HepG2 (cell line): Measurements from ENCODE around the gene COG5. TPM values are rescaled to one million over a fixed set of nuclear protein-coding genes. Genes with fewer than 3 reads are reported as not detected.

ENCODE experiments used
- CAMTA2 ChIP-seq: sonication (generic); formaldehyde crosslinking; IDR thresholded peaks from 2 replicates; pipeline ENCODE4 v1.4.0; 2020; ENCODE audit warnings: mild to moderate bottlenecking, missing genetic modification reagents, borderline replicate concordance
- KLF6 ChIP-seq: IDR thresholded peaks from 2 replicates; pipeline ENCODE4 v1.8.0; 2016; ENCODE audit warnings: missing biosample characterization, missing genetic modification reagents
- NFIC ChIP-seq: IDR thresholded peaks from 2 replicates; pipeline ENCODE4 v1.6.1; 2012; ENCODE audit warnings: mild to moderate bottlenecking, low read length, inconsistent platforms
- NFRKB ChIP-seq: fragments of 450-650 bp; IDR thresholded peaks from 2 replicates; pipeline ENCODE4 v1.6.1; 2017
- PRPF4 ChIP-seq: fragments of 200-400 bp; formaldehyde crosslinking; IDR thresholded peaks from 2 replicates; pipeline ENCODE4 v1.6.1; 2016; ENCODE audit warnings: low read length, low read depth; ENCODE audit not compliant: poor library complexity, severe bottlenecking
- STAT5B ChIP-seq: sonication (generic); formaldehyde crosslinking; IDR thresholded peaks from 2 replicates; pipeline ENCODE4 v1.4.0; 2020; ENCODE audit warnings: missing genetic modification reagents
- XBP1 ChIP-seq: sonication (generic); formaldehyde crosslinking; IDR thresholded peaks from 2 replicates; pipeline ENCODE4 v1.5.0; 2020; ENCODE audit warnings: missing genetic modification reagents
- ZFYVE20 ChIP-seq: sonication (generic); formaldehyde crosslinking; IDR thresholded peaks from 2 replicates; pipeline ENCODE4 v1.8.0; 2023; ENCODE audit warnings: low read depth, mild to moderate bottlenecking, moderate library complexity, missing genetic modification reagents, borderline replicate concordance
- ZNF343 ChIP-seq: sonication (generic); formaldehyde crosslinking; IDR thresholded peaks from 2 replicates; pipeline ENCODE4 v1.4.0; 2020; ENCODE audit warnings: mild to moderate bottlenecking, missing genetic modification reagents
- ZNF44 ChIP-seq: sonication (generic); formaldehyde crosslinking; IDR thresholded peaks from 2 replicates; pipeline ENCODE4 v1.5.1; 2020; ENCODE audit warnings: mild to moderate bottlenecking, missing genetic modification reagents
- ZNF549 ChIP-seq: sonication (generic); formaldehyde crosslinking; IDR thresholded peaks from 2 replicates; pipeline ENCODE4 v1.5.0; 2020; ENCODE audit warnings: missing genetic modification reagents
- ZNF672 ChIP-seq: sonication (generic); formaldehyde crosslinking; IDR thresholded peaks from 2 replicates; pipeline ENCODE4 v1.8.1; 2022; ENCODE audit warnings: missing genetic modification reagents
- polyA plus RNA-seq, 8 experiments: library from polyadenylated mRNA; depleted of rRNA in 3 of 8; stranded (reverse) in 7 of 8; unstranded in 1 of 8; fragments of >200 nt; fragmentation: Illumina TruSeq in 4 of 8; extraction: Trizol in 4 of 8; gene quantifications; 2 replicates each; pipeline versions ENCODE4 v1.2.1 to v1.2.3, GENCODE V29; 2011 to 2016; ENCODE audit warnings: low read depth in 4 of 8, missing spikeins in 1 of 8, mixed read lengths in 1 of 8; ENCODE audit not compliant: insufficient read depth in 1 of 8
- total RNA-seq, 5 experiments: library from RNA; depleted of rRNA; stranded (reverse); fragments of >200 nt; fragmentation: Illumina TruSeq; extraction: Trizol; gene quantifications; 2 replicates each; pipeline ENCODE4 v1.2.3, GENCODE V29; 2016; ENCODE audit warnings: low read depth in 1 of 5
- TF ChIP-seq, protein P1 (sequence below): sonication (generic); formaldehyde crosslinking; IDR thresholded peaks from 2 replicates; pipeline ENCODE4 v1.4.0; 2020; ENCODE audit warnings: low read depth, missing genetic modification reagents
- TF ChIP-seq, protein P2 (sequence below): sonication (generic); formaldehyde crosslinking; IDR thresholded peaks from 2 replicates; pipeline ENCODE4 v1.5.0; 2020; ENCODE audit warnings: missing genetic modification reagents
- TF ChIP-seq, protein P3 (sequence below): sonication (generic); formaldehyde crosslinking; IDR thresholded peaks from 2 replicates; pipeline ENCODE4 v1.5.1; 2020; ENCODE audit warnings: mild to moderate bottlenecking, missing genetic modification reagents, moderate library complexity
- TF ChIP-seq, protein P4 (sequence below): sonication (generic); formaldehyde crosslinking; IDR thresholded peaks from 2 replicates; pipeline ENCODE4 v1.4.0; 2020; ENCODE audit warnings: missing genetic modification reagents, borderline replicate concordance

The COG5 gene
- total and polyA plus RNA-seq, 2 of the 13 experiments (the other 11 are each of a cell fraction or from before 2014, with no cell fraction given), result 20.4 to 31.3 TPM

DNA sequence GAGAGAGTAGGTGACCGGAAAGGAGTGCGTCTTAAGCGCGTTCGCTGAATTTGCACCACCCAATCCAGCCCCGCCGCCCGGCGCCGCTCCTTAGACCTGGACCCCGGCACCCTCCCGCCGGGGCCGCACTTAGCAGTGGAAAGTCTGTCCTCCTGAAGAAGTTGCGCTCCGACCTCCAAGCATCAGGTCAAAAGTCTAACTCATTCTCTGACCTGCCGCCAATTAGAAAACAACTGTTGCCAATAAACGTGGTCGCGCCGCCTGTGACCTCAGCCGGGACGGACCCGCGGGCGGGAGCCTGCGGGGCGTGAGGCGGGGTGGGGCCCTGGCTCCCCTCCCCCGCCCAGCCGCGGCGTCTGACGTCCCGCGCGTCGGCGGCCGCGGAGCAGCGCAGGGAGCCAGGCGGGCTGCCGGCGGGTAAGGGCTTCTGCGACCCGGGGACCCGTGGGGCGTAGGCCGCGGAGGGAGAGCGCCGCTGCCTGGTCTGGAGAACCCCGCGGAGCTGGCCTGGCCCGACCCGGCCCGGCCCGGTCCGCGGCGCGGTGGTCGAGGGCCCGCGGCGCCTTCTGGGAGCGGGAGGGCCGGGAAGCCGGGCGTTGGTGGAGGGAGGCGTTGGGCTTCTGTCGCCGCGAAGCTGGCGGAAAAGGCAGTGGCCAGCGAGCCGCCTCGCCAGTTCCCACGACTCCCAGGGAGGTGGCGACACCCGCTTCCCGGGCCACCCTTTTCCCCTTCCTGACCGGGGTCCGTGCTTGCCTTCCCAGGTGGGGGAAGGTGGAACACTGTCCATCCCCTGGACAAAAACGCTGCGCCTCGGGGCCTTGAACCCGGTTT is 16.4 kb upstream of the COG5 start, which contains the start of gene BCAP29 (continued):
- TF ChIP-seq, protein P1, sequence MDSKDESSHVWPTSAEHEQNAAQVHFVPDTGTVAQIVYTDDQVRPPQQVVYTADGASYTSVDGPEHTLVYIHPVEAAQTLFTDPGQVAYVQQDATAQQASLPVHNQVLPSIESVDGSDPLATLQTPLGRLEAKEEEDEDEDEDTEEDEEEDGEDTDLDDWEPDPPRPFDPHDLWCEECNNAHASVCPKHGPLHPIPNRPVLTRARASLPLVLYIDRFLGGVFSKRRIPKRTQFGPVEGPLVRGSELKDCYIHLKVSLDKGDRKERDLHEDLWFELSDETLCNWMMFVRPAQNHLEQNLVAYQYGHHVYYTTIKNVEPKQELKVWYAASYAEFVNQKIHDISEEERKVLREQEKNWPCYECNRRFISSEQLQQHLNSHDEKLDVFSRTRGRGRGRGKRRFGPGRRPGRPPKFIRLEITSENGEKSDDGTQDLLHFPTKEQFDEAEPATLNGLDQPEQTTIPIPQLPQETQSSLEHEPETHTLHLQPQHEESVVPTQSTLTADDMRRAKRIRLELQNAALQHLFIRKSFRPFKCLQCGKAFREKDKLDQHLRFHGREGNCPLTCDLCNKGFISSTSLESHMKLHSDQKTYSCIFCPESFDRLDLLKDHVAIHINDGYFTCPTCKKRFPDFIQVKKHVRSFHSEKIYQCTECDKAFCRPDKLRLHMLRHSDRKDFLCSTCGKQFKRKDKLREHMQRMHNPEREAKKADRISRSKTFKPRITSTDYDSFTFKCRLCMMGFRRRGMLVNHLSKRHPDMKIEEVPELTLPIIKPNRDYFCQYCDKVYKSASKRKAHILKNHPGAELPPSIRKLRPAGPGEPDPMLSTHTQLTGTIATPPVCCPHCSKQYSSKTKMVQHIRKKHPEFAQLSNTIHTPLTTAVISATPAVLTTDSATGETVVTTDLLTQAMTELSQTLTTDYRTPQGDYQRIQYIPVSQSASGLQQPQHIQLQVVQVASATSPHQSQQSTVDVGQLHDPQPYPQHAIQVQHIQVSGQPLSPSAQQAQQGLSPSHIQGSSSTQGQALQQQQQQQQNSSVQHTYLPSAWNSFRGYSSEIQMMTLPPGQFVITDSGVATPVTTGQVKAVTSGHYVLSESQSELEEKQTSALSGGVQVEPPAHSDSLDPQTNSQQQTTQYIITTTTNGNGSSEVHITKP (CRISPR knock-in tag), result no peak
- no peak for TF ChIP-seq ZNF44 (CRISPR knock-in tag)
- TF ChIP-seq KLF6 (CRISPR knock-in tag), result 0 out of 2 replicates have a peak, but pooled peaks have one; percentile 24
- no peak for TF ChIP-seq XBP1 (CRISPR knock-in tag)
- no peak for TF ChIP-seq STAT5B
- TF ChIP-seq ZNF672 (CRISPR knock-in tag), result no peak
- TF ChIP-seq, protein P2, sequence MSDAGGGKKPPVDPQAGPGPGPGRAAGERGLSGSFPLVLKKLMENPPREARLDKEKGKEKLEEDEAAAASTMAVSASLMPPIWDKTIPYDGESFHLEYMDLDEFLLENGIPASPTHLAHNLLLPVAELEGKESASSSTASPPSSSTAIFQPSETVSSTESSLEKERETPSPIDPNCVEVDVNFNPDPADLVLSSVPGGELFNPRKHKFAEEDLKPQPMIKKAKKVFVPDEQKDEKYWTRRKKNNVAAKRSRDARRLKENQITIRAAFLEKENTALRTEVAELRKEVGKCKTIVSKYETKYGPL (CRISPR knock-in tag), result no peak
- TF ChIP-seq PRPF4, result no peak
- TF ChIP-seq CAMTA2 (CRISPR knock-in tag), result no peak
- no peak for TF ChIP-seq ZNF343 (CRISPR knock-in tag)
- TF ChIP-seq, protein P3, sequence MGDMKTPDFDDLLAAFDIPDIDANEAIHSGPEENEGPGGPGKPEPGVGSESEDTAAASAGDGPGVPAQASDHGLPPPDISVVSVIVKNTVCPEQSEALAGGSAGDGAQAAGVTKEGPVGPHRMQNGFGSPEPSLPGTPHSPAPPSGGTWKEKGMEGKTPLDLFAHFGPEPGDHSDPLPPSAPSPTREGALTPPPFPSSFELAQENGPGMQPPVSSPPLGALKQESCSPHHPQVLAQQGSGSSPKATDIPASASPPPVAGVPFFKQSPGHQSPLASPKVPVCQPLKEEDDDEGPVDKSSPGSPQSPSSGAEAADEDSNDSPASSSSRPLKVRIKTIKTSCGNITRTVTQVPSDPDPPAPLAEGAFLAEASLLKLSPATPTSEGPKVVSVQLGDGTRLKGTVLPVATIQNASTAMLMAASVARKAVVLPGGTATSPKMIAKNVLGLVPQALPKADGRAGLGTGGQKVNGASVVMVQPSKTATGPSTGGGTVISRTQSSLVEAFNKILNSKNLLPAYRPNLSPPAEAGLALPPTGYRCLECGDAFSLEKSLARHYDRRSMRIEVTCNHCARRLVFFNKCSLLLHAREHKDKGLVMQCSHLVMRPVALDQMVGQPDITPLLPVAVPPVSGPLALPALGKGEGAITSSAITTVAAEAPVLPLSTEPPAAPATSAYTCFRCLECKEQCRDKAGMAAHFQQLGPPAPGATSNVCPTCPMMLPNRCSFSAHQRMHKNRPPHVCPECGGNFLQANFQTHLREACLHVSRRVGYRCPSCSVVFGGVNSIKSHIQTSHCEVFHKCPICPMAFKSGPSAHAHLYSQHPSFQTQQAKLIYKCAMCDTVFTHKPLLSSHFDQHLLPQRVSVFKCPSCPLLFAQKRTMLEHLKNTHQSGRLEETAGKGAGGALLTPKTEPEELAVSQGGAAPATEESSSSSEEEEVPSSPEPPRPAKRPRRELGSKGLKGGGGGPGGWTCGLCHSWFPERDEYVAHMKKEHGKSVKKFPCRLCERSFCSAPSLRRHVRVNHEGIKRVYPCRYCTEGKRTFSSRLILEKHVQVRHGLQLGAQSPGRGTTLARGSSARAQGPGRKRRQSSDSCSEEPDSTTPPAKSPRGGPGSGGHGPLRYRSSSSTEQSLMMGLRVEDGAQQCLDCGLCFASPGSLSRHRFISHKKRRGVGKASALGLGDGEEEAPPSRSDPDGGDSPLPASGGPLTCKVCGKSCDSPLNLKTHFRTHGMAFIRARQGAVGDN (CRISPR knock-in tag), result peak; percentile 83
- no peak for TF ChIP-seq ZNF549 (CRISPR knock-in tag)
- TF ChIP-seq, protein P4, sequence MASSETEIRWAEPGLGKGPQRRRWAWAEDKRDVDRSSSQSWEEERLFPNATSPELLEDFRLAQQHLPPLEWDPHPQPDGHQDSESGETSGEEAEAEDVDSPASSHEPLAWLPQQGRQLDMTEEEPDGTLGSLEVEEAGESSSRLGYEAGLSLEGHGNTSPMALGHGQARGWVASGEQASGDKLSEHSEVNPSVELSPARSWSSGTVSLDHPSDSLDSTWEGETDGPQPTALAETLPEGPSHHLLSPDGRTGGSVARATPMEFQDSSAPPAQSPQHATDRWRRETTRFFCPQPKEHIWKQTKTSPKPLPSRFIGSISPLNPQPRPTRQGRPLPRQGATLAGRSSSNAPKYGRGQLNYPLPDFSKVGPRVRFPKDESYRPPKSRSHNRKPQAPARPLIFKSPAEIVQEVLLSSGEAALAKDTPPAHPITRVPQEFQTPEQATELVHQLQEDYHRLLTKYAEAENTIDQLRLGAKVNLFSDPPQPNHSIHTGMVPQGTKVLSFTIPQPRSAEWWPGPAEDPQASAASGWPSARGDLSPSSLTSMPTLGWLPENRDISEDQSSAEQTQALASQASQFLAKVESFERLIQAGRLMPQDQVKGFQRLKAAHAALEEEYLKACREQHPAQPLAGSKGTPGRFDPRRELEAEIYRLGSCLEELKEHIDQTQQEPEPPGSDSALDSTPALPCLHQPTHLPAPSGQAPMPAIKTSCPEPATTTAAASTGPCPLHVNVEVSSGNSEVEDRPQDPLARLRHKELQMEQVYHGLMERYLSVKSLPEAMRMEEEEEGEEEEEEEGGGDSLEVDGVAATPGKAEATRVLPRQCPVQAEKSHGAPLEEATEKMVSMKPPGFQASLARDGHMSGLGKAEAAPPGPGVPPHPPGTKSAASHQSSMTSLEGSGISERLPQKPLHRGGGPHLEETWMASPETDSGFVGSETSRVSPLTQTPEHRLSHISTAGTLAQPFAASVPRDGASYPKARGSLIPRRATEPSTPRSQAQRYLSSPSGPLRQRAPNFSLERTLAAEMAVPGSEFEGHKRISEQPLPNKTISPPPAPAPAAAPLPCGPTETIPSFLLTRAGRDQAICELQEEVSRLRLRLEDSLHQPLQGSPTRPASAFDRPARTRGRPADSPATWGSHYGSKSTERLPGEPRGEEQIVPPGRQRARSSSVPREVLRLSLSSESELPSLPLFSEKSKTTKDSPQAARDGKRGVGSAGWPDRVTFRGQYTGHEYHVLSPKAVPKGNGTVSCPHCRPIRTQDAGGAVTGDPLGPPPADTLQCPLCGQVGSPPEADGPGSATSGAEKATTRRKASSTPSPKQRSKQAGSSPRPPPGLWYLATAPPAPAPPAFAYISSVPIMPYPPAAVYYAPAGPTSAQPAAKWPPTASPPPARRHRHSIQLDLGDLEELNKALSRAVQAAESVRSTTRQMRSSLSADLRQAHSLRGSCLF, result no peak
- no peak for TF ChIP-seq NFRKB
- TF ChIP-seq NFIC, result no peak
- peak; percentile 66; the same call in 1 of the 2 replicates for TF ChIP-seq ZFYVE20 (CRISPR knock-in tag)
